NCI-H128 (cell line): ENCODE results near the gene FXYD2.
A peak's percentile ranks its signal among the peaks of the same experiment; 100 is the strongest.

Experiments used
- DNase-seq: peaks from one replicate; lab custom pipeline; 2025; ENCODE audit not compliant: unreplicated experiment; lab: John Stamatoyannopoulos, UW

Gene FXYD2

GRCh38 chr11:117805045-117805444 lies 19.5 kb downstream of the FXYD2 start:
- no peak for DNase-seq

GRCh38 chr11:117803896-117804295 lies 20.6 kb downstream of the FXYD2 start:
- no peak for DNase-seq

GRCh38 chr11:117799634-117800033 lies 24.9 kb downstream of the FXYD2 start:
- DNase-seq, result no peak

GRCh38 chr11:117796872-117797529 lies 27.5 kb downstream of the FXYD2 start, which contains the start of gene DSCAML1:
Gene DSCAML1, minus strand, starts transcription at chr11:117797216. Its CDS starts 137 bp downstream, at chr11:117797079.
- DNase-seq, result no peak

GRCh38 chr11:117796456-117796871 lies 28.1 kb downstream of the FXYD2 start:
- no peak for DNase-seq

- no peak for DNase-seq
These were observed 28.7 kb downstream of the FXYD2 start for GRCh38 chr11:117795638-117796455.

- DNase-seq, result no peak
These were observed 29.5 kb downstream of the FXYD2 start for GRCh38 chr11:117794772-117795629.

- DNase-seq, result no peak
These were observed 30.4 kb downstream of the FXYD2 start for GRCh38 chr11:117794135-117794534.

GRCh38 chr11:117793583-117793982 lies 31.0 kb downstream of the FXYD2 start:
- DNase-seq, result no peak

- no peak for DNase-seq
These were observed 31.6 kb downstream of the FXYD2 start for GRCh38 chr11:117792992-117793391.

- DNase-seq, result peak; percentile 68
These were observed 32.3 kb downstream of the FXYD2 start for GRCh38 chr11:117792241-117792640.

- no peak for DNase-seq
These were observed 34.3 kb downstream of the FXYD2 start for GRCh38 chr11:117790279-117790678.

- no peak for DNase-seq
These were observed 35.3 kb downstream of the FXYD2 start for GRCh38 chr11:117789241-117789640.

- DNase-seq, result no peak
These were observed 38.2 kb downstream of the FXYD2 start for GRCh38 chr11:117786135-117786870.

- DNase-seq, result no peak
These were observed 42.4 kb downstream of the FXYD2 start for GRCh38 chr11:117782101-117782500.

- DNase-seq, result no peak
These were observed 42.9 kb downstream of the FXYD2 start for GRCh38 chr11:117781627-117782026.

- no peak for DNase-seq
These were observed 44.1 kb downstream of the FXYD2 start for GRCh38 chr11:117780456-117780855.

- no peak for DNase-seq
These were observed 50.0 kb downstream of the FXYD2 start for GRCh38 chr11:117774553-117774952.

GRCh38 chr11:117772360-117772759 lies 52.2 kb downstream of the FXYD2 start:
- DNase-seq, result no peak

GRCh38 chr11:117771841-117772240 lies 52.7 kb downstream of the FXYD2 start:
- no peak for DNase-seq

GRCh38 chr11:117771197-117771596 lies 53.3 kb downstream of the FXYD2 start:
- no peak for DNase-seq
